ENCODE results near the gene PASD1.

DNA sequence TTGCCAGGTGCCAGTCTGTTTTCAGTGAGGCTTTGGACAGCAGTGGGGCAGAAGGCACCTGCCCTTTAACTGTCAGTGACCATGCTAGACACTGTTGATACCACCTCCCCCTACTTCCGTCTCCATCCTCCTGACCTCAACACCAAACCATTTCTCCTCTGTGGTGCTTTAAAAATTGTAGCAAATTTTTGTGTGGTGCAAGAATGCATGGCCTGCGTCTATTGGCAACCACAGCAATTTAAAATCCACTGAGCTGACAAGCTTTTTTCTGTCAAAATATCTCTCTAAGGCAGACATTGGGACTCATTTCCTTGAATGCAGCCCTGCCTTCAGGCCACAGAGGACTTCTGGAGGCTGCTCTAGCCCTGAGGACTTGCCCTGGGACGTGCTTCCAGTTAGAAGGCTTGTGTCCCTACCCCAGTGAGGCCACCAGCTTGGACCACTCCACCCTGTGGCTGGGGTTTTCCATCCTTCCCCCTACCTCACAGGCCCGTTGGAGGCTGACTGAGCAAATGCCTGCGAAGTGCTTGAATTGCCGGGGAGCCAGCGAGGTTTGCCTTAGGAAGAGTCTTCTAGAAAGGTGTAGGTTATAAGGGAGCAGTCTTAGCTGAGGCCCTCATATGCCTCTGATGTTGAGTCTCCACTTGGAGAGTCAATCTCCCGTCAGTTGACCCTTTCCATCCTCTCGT is 138.7 kb downstream of the PASD1 start:
- TF ChIP-seq POLR2A (IDR thresholded peaks at IDR 0.05; ENCODE audit: low read depth, low read length) (no peak), POLR2AphosphoS5 (IDR thresholded peaks at IDR 0.05; ENCODE audit: low read depth, low read length) (no peak)
